Urinary bladder (tissue), 4 donors: Measurements from ENCODE around the gene STYXL1. TPM values are rescaled to one million over a fixed set of nuclear protein-coding genes. Genes with fewer than 3 reads are reported as not detected.
"Not testable (repeated sequence)": the region's sequence is repeated elsewhere in the genome, so short reads cannot be mapped to it uniquely, and the experiment has no call there.

ENCODE experiments used
- DNase-seq: peaks from one replicate; pipeline ENCODE4 v3.0.0-alpha.2; 2015; ENCODE audit errors: extremely low spot score
- H3K27ac ChIP-seq: one replicate; pipeline ENCODE4 v1.5.1; 2013; ENCODE audit warnings: low read depth, mild to moderate bottlenecking, moderate library complexity
- H3K36me3 ChIP-seq: one replicate; pipeline ENCODE4 v1.6.1; 2013; ENCODE audit warnings: mild to moderate bottlenecking, moderate library complexity; ENCODE audit not compliant: insufficient read depth
- H3K4me1 ChIP-seq: one replicate; pipeline ENCODE4 v1.6.1; 2013; ENCODE audit warnings: mild to moderate bottlenecking, moderate library complexity; ENCODE audit not compliant: insufficient read depth
- H3K4me3 ChIP-seq: one replicate; pipeline ENCODE4 v1.5.1; 2013; ENCODE audit warnings: low read depth, low read length
- WGBS: extraction: QIAGEN DNeasy Blood & Tissue Kit; methylation state at CpG from one replicate; pipeline ENCODE4 v1.1.7; 2013; 5-methylcytosine and 5-hydroxymethylcytosine counted together
- polyA plus RNA-seq: library from polyadenylated mRNA; stranded (reverse); fragments of 200-250 nt; gene quantifications from one replicate; pipeline ENCODE4 v1.2.3, GENCODE V29; 2013
- total RNA-seq: library from RNA; depleted of rRNA; stranded (reverse); fragments of >200 nt; gene quantifications from one replicate; pipeline ENCODE4 v1.2.3, GENCODE V29; 2014
- donor health status: healthy with polysubstance abuse.
- donor health status: healthy.

Gene STYXL1
- total and polyA plus RNA-seq, 2 donors = 20.5 to 26.7 TPM

- no peak overlapping the region for H3K4me3 ChIP-seq
- 51% methylated on average over 5 of the region's 5 CpGs for WGBS
- no peaks in the 10 kb centered on the region for H3K36me3 ChIP-seq
- DNase-seq = no peak
- no peaks in the 10 kb centered on the region for H3K4me1 ChIP-seq
- H3K27ac ChIP-seq = no peak overlapping the region
Measured at GRCh38 chr7:76037310-76037709, 10.5 kb downstream of the STYXL1 start.

- Histone ChIP-seq H3K4me3 (no peak overlapping the region), H3K36me3 (no peaks in the 10 kb centered on the region), H3K27ac (no peak overlapping the region), H3K4me1 (no peaks in the 10 kb centered on the region)
- 90% methylated on average over 1 of the region's 1 CpG for WGBS
- DNase-seq = no peak
Measured at GRCh38 chr7:76031964-76032363, 15.8 kb downstream of the STYXL1 start.

- DNase-seq, H3K4me3 ChIP-seq, H3K36me3 ChIP-seq, H3K27ac ChIP-seq, H3K4me1 ChIP-seq: not testable (repeated sequence)
- 97% methylated on average over 7 of the region's 7 CpGs for WGBS
Measured at GRCh38 chr7:76029682-76030081, 18.1 kb downstream of the STYXL1 start.

- no peaks in the 10 kb centered on the region for H3K4me1 ChIP-seq
- no peak overlapping the region for H3K27ac ChIP-seq
- no peak for DNase-seq
- no peaks in the 10 kb centered on the region for H3K36me3 ChIP-seq
- H3K4me3 ChIP-seq = no peak overlapping the region
- WGBS = 45% methylated on average over 4 of the region's 4 CpGs
Measured at GRCh38 chr7:76023002-76023401, 24.8 kb downstream of the STYXL1 start.

GRCh38 chr7:76022026-76022780 is 25.6 kb downstream of the STYXL1 start:
- DNase-seq = no peak
- no peak overlapping the region for H3K27ac ChIP-seq
- H3K36me3 ChIP-seq = no peaks in the 10 kb centered on the region
- WGBS = 92% methylated on average over 7 of the region's 7 CpGs
- H3K4me1 ChIP-seq = no peaks in the 10 kb centered on the region
- H3K4me3 ChIP-seq = no peak overlapping the region

- no peak overlapping the region for H3K4me3 ChIP-seq
- H3K36me3 ChIP-seq = no peaks in the 10 kb centered on the region
- DNase-seq = no peak
- H3K4me1 ChIP-seq = no peaks in the 10 kb centered on the region
- H3K27ac ChIP-seq = no peak overlapping the region
- WGBS = 45% methylated on average over 6 of the region's 6 CpGs
Measured at GRCh38 chr7:76020031-76020714, 27.6 kb downstream of the STYXL1 start.

GRCh38 chr7:76018520-76018919 is 29.3 kb downstream of the STYXL1 start:
- H3K36me3 ChIP-seq, H3K27ac ChIP-seq, H3K4me1 ChIP-seq, DNase-seq, H3K4me3 ChIP-seq: not testable (repeated sequence)
- 97% methylated on average over 4 of the region's 4 CpGs for WGBS

GRCh38 chr7:76016191-76016947 is 31.4 kb downstream of the STYXL1 start:
- 91% methylated on average over 13 of the region's 13 CpGs for WGBS
- Histone ChIP-seq H3K4me3 (no peak overlapping the region), H3K36me3 (no peaks in the 10 kb centered on the region), H3K27ac (no peak overlapping the region), H3K4me1 (no peaks in the 10 kb centered on the region)
- no peak for DNase-seq

- Histone ChIP-seq H3K4me1 (no peaks in the 10 kb centered on the region), H3K4me3 (no peak overlapping the region), H3K27ac (no peak overlapping the region), H3K36me3 (no peaks in the 10 kb centered on the region)
- 23% methylated on average over 8 of the region's 8 CpGs for WGBS
- DNase-seq = no peak
Measured at GRCh38 chr7:76011442-76011861, 36.3 kb downstream of the STYXL1 start.

GRCh38 chr7:76009672-76010600 is 37.9 kb downstream of the STYXL1 start:
- H3K4me1 ChIP-seq = no peaks in the 10 kb centered on the region
- H3K27ac ChIP-seq = no peak overlapping the region
- DNase-seq = no peak
- peaks cover 2% of the 10 kb centered on the region for H3K36me3 ChIP-seq
- H3K4me3 ChIP-seq = no peak overlapping the region
- 49% methylated on average over 11 of the region's 11 CpGs for WGBS

- Histone ChIP-seq H3K27ac (no peak overlapping the region), H3K4me3 (no peak overlapping the region), H3K4me1 (no peaks in the 10 kb centered on the region), H3K36me3 (peaks cover 2% of the 10 kb centered on the region)
- DNase-seq = no peak
- 74% methylated on average over 8 of the region's 8 CpGs for whole genome bisulfite sequencing
Measured at GRCh38 chr7:76008156-76008687, 39.6 kb downstream of the STYXL1 start.

GRCh38 chr7:76005004-76005403 is 42.8 kb downstream of the STYXL1 start:
- WGBS = 81% methylated on average over 4 of the region's 4 CpGs
- H3K36me3 ChIP-seq, H3K4me3 ChIP-seq, DNase-seq, H3K27ac ChIP-seq, H3K4me1 ChIP-seq: not testable (repeated sequence)

- Histone ChIP-seq H3K27ac (no peak overlapping the region), H3K36me3 (peaks cover 2% of the 10 kb centered on the region), H3K4me3 (no peak overlapping the region), H3K4me1 (no peaks in the 10 kb centered on the region)
- no peak for DNase-seq
- WGBS = 95% methylated on average over 10 of the region's 10 CpGs
Measured at GRCh38 chr7:76003351-76003750, 44.4 kb downstream of the STYXL1 start.
